ENCODE data around the gene ODAD2. TPM values are rescaled to one million over a fixed set of nuclear protein-coding genes. Genes with fewer than 3 reads are reported as not detected.

ODAD2 gene
- total RNA-seq, 4 donors from 2014 or later: 1.7 TPM; not detected in 3

- no peak overlapping the region for H3K27ac ChIP-seq
- TF ChIP-seq CTCF (IDR thresholded peaks at IDR 0.05) (no peak), POLR2A (IDR thresholded peaks at IDR 0.05) (no peak), EP300 (IDR thresholded peaks at IDR 0.05) (no peak)
- no peaks in the 10 kb centered on the region for H3K4me1 ChIP-seq
- no peak for DNase-seq (ENCODE audit: low spot score in 2 of 2)
- no peaks in the 10 kb centered on the region for H3K36me3 ChIP-seq
- H3K27me3 ChIP-seq: no peaks in the 10 kb centered on the region
- no peak overlapping the region for H3K4me3 ChIP-seq
- H3K9me3 ChIP-seq: peaks cover 0 to 6% (median 0%) of the 10 kb centered on the region in 4 donors
- WGBS, 2 donors: 79 to 85% methylated on average over 9 of the region's 9 CpGs
Observed at GRCh38 chr10:27826369-27826768, 172.5 kb downstream of the ODAD2 start.

- H3K27ac ChIP-seq: no peak overlapping the region
Observed at GRCh38 chr10:27822301-27822700, 176.6 kb downstream of the ODAD2 start.

GRCh38 chr10:27820637-27821036 is 178.2 kb downstream of the ODAD2 start:
- TF ChIP-seq POLR2A (IDR thresholded peaks at IDR 0.05): no peak
- Histone ChIP-seq H3K27me3 (no peaks in the 10 kb centered on the region), H3K4me3 (no peak overlapping the region), H3K36me3 (no peaks in the 10 kb centered on the region), H3K4me1 (no peaks in the 10 kb centered on the region), H3K9me3 (peaks cover 0 to 6% (median 0%) of the 10 kb centered on the region in 4 donors), H3K27ac (no peak overlapping the region)
- WGBS, 2 donors: 86 to 90% methylated on average over 3 of the region's 3 CpGs
- no peak for DNase-seq (ENCODE audit: low spot score in 2 of 2)

More at GRCh38 chr10:27822301-27822700, 176.6 kb downstream of the ODAD2 start:
- 57 to 66% methylated on average over 4 of the region's 4 CpGs for WGBS, 2 donors
- no peaks in the 10 kb centered on the region for H3K36me3 ChIP-seq
- no peaks in the 10 kb centered on the region for H3K4me1 ChIP-seq
- peaks cover 0 to 6% (median 0%) of the 10 kb centered on the region in 4 donors for H3K9me3 ChIP-seq
- H3K27me3 ChIP-seq: no peaks in the 10 kb centered on the region
- no peak for DNase-seq (ENCODE audit: low spot score in 2 of 2)
- H3K4me3 ChIP-seq: no peak overlapping the region
- TF ChIP-seq EP300 (IDR thresholded peaks at IDR 0.05) (no peak), CTCF (IDR thresholded peaks at IDR 0.05) (no peak), POLR2A (IDR thresholded peaks at IDR 0.05) (no peak)

GRCh38 chr10:27819781-27820531 is 178.9 kb downstream of the ODAD2 start:
- Histone ChIP-seq H3K4me3 (no peak overlapping the region), H3K27me3 (no peaks in the 10 kb centered on the region), H3K36me3 (no peaks in the 10 kb centered on the region), H3K4me1 (no peaks in the 10 kb centered on the region), H3K27ac (no peak overlapping the region), H3K9me3 (peaks cover 0 to 6% (median 0%) of the 10 kb centered on the region in 4 donors)
- no peak for TF ChIP-seq CTCF (IDR thresholded peaks at IDR 0.05)
- TF ChIP-seq EP300 (IDR thresholded peaks at IDR 0.05): no peak
- no peak for TF ChIP-seq POLR2A (IDR thresholded peaks at IDR 0.05)
- no peak for DNase-seq (ENCODE audit: low spot score in 2 of 2)
- WGBS, 2 donors: 75 to 80% methylated on average over 9 of the region's 9 CpGs

GRCh38 chr10:27816320-27816719 is 182.6 kb downstream of the ODAD2 start:
- 33 to 43% methylated on average over 1 of the region's 1 CpG for WGBS, 2 donors
- Histone ChIP-seq H3K27ac (no peak overlapping the region), H3K27me3 (no peaks in the 10 kb centered on the region), H3K36me3 (no peaks in the 10 kb centered on the region), H3K4me3 (no peak overlapping the region), H3K9me3 (no peaks in the 10 kb centered on the region), H3K4me1 (no peaks in the 10 kb centered on the region)
- DNase-seq (ENCODE audit: low spot score in 2 of 2): no peak
- TF ChIP-seq POLR2A (IDR thresholded peaks at IDR 0.05) (no peak), CTCF (IDR thresholded peaks at IDR 0.05) (no peak), EP300 (IDR thresholded peaks at IDR 0.05) (no peak)
